Endodermal cell (in vitro differentiated cells): Measurements from ENCODE around the gene MALRD1. TPM values are rescaled to one million over a fixed set of nuclear protein-coding genes. Genes with fewer than 3 reads are reported as not detected.
A peak's percentile ranks its signal among the peaks of the same experiment; 100 is the strongest.

Experiments used
- DNase-seq: peaks from one replicate; pipeline ENCODE4 v3.0.0-alpha.2; 2017
- H3K27ac ChIP-seq: 2 replicates; pipeline ENCODE4 v1.5.1; 2013; ENCODE audit warnings: mild to moderate bottlenecking, low read depth, low read length, moderate library complexity
- H3K27me3 ChIP-seq: 2 replicates; pipeline ENCODE4 v1.6.1; 2013; ENCODE audit warnings: mild to moderate bottlenecking, low read length, moderate library complexity; ENCODE audit not compliant: insufficient read depth, control insufficient read depth, poor library complexity, severe bottlenecking
- H3K36me3 ChIP-seq: 2 replicates; pipeline ENCODE4 v1.7.0; 2013; ENCODE audit warnings: mild to moderate bottlenecking, low read length, moderate library complexity; ENCODE audit not compliant: control insufficient read depth, insufficient read depth
- H3K4me1 ChIP-seq: one replicate; pipeline ENCODE4 v1.7.0; 2013; ENCODE audit warnings: low read length; ENCODE audit not compliant: control insufficient read depth, insufficient read depth
- H3K4me3 ChIP-seq: 2 replicates; pipeline ENCODE4 v1.5.1; 2013; ENCODE audit warnings: mild to moderate bottlenecking, low read length, moderate library complexity
- H3K9ac ChIP-seq: 2 replicates; pipeline ENCODE4 v1.6.1; 2013; ENCODE audit warnings: mild to moderate bottlenecking, low read length, moderate library complexity; ENCODE audit not compliant: poor library complexity, severe bottlenecking; ENCODE audit errors: extremely low read depth
- H3K9me3 ChIP-seq: 2 replicates; pipeline ENCODE4 v1.6.1; 2013; ENCODE audit warnings: mild to moderate bottlenecking, low read length, moderate library complexity; ENCODE audit not compliant: control insufficient read depth
- H3K27ac Mint-ChIP-seq: 2 replicates; pipeline ENCODE4 v1.8.0; 2020; ENCODE audit warnings: mixed read lengths
- H3K27me3 Mint-ChIP-seq: 2 replicates; pipeline ENCODE4 v1.8.0; 2021; ENCODE audit warnings: mild to moderate bottlenecking, mixed read lengths; ENCODE audit not compliant: insufficient read depth
- H3K36me3 Mint-ChIP-seq: 2 replicates; pipeline ENCODE4 v1.8.0; 2020; ENCODE audit warnings: low read depth, mixed read lengths
- H3K4me1 Mint-ChIP-seq: 2 replicates; pipeline ENCODE4 v1.8.0; 2020; ENCODE audit warnings: mixed read lengths
- H3K4me3 Mint-ChIP-seq: 2 replicates; pipeline ENCODE4 v1.8.0; 2020; ENCODE audit warnings: mild to moderate bottlenecking, moderate library complexity, mixed read lengths
- H3K9me3 Mint-ChIP-seq: 2 replicates; pipeline ENCODE4 v1.8.0; 2020; ENCODE audit warnings: mild to moderate bottlenecking, mixed read lengths
- whole genome bisulfite sequencing, 2 experiments: methylation state at CpG; one replicate each; pipeline versions ENCODE4 v1.1.5 to v1.1.7; 2013; ENCODE audit warnings: missing lambda C conversion rate in 2 of 2, mixed read lengths in 1 of 2; ENCODE audit not compliant: insufficient coverage in 1 of 2, insufficient read length in 1 of 2; 5-methylcytosine and 5-hydroxymethylcytosine counted together
- total RNA-seq, 2 donors: library from RNA; stranded (reverse); fragmentation: NEBNext Ultra II Directional in 1 of 2; extraction: Animal tissue kit (Norgen Biotek cat#: 25700) in 1 of 2; gene quantifications; 2 replicates in 1 of 2; 3 replicates in 1 of 2; pipeline ENCODE4 v1.2.1, GENCODE V29; 2021
- TF ChIP-seq, protein P1 (sequence below): fragments of 200-600 bp; sonication (generic); conservative IDR thresholded peaks from 2 replicates; pipeline ENCODE4 v1.5.0; 2021; ENCODE audit warnings: antibody characterized with exemption, mild to moderate bottlenecking

MALRD1 gene
- total RNA-seq, 2 donors from 2014 or later, result 0.64 to 1.5 TPM

DNA sequence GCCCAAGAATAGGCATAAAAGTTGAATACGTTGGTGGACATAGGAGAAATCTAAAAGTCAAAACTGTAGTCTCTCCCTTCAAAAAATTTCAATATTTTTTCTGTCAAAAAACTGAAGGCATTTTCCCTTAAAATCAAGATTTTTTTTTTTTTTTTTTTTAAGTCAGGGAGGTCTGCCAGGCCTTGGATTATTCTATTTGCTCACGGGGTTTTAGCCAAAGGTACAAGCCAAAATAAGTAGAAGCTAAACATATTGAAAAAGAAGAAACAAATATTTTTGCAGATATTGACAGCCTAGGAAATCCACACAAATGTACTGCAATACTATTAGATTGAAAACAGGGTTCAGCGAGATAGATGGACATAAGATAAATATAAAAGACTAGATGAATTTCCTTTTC lies 577.6 kb downstream of the MALRD1 start:
- H3K4me1 Mint-ChIP-seq, result peaks cover 16% of the 10 kb centered on the region
- H3K27me3 Mint-ChIP-seq, result no peaks in the 10 kb centered on the region
- WGBS, 2 experiments, result 87% methylated on average over 3 of the region's 3 CpGs; no CpG with 5 or more reads in 1 of the 2 experiments
- no peak for DNase-seq
- H3K4me3 Mint-ChIP-seq, result no peak overlapping the region
- Histone ChIP-seq H3K4me1 (no peaks in the 10 kb centered on the region), H3K27ac (no peak overlapping the region), H3K9me3 (no peaks in the 10 kb centered on the region), H3K27me3 (no peaks in the 10 kb centered on the region), H3K4me3 (no peak overlapping the region), H3K9ac (no peak overlapping the region), H3K36me3 (no peaks in the 10 kb centered on the region)
- no peaks in the 10 kb centered on the region for H3K9me3 Mint-ChIP-seq
- no peak overlapping the region for H3K27ac Mint-ChIP-seq
- H3K36me3 Mint-ChIP-seq, result no peaks in the 10 kb centered on the region
- TF ChIP-seq, protein P1, sequence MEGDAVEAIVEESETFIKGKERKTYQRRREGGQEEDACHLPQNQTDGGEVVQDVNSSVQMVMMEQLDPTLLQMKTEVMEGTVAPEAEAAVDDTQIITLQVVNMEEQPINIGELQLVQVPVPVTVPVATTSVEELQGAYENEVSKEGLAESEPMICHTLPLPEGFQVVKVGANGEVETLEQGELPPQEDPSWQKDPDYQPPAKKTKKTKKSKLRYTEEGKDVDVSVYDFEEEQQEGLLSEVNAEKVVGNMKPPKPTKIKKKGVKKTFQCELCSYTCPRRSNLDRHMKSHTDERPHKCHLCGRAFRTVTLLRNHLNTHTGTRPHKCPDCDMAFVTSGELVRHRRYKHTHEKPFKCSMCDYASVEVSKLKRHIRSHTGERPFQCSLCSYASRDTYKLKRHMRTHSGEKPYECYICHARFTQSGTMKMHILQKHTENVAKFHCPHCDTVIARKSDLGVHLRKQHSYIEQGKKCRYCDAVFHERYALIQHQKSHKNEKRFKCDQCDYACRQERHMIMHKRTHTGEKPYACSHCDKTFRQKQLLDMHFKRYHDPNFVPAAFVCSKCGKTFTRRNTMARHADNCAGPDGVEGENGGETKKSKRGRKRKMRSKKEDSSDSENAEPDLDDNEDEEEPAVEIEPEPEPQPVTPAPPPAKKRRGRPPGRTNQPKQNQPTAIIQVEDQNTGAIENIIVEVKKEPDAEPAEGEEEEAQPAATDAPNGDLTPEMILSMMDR, result no peak

DNA sequence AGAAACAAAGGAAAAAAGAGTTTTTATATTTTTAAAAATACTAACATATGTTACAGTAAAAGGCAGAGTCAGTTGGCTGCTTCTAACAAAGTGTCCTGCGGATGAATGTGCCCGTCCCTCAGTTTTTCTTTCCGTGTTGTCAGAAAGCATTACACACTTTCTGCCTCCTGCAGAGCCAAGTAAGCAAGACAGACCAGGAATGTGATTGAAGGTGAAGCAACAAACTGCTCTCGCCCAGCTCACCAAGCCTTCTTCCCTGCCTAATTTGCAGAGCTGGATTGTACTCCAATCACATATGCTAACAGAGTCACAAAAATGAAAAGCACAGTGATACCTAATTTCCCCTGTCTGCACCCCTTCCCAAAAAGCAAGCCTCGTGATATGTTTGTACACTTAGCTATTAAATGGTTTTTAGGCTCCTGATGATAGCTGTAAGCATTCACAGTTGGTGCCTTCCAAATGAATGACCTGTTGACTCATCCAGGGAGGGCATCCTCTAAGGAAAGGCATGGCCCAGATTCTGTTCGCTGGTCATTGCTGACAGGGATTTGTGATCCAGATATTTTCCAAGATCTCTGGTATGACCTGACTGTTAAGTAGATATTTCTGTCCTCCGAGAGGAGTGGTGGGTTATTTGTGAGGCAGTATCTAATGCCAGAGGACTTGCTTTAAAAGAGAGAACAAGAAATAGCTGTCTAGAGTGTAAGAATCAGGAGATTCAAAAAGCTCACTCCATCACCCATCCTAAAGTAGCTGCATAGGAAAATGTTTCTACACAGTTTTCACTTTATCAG lies 580.4 kb downstream of the MALRD1 start:
- no peaks in the 10 kb centered on the region for H3K9me3 Mint-ChIP-seq
- TF ChIP-seq, protein P1, result no peak
- DNase-seq, result peak; percentile 61
- H3K27ac Mint-ChIP-seq, result no peak overlapping the region
- no peaks in the 10 kb centered on the region for H3K36me3 Mint-ChIP-seq
- Histone ChIP-seq H3K9ac (no peak overlapping the region), H3K27ac (peak overlapping the region; percentile 78), H3K36me3 (no peaks in the 10 kb centered on the region), H3K4me3 (no peak overlapping the region), H3K9me3 (no peaks in the 10 kb centered on the region), H3K27me3 (no peaks in the 10 kb centered on the region), H3K4me1 (no peaks in the 10 kb centered on the region)
- H3K4me1 Mint-ChIP-seq, result peaks cover 16% of the 10 kb centered on the region
- 39 to 63% methylated on average over 5 to 7 of the region's 7 CpGs for WGBS, 2 experiments
- no peaks in the 10 kb centered on the region for H3K27me3 Mint-ChIP-seq
- H3K4me3 Mint-ChIP-seq, result no peak overlapping the region

DNA sequence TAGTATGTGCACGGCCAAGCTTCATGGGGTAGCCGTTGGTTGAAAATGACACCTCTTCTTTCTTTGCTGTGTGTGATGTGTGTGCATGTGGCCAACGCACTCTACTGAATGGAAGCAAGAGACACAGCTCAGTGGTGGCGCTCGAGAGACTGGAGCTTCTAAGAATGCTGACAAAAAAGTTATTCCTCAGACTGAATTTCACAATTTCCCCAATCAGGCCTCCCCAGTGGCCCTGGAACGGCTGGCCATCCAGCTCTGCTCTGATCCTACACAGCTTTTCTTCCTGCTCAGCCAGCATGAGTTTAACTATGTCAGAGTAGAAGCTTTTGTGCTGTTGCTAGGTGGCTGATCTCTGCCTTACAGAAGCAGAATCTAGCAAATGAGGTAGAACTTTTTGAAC lies 581.0 kb downstream of the MALRD1 start:
- Mint-ChIP-seq H3K4me1 (peaks cover 16% of the 10 kb centered on the region), H3K9me3 (no peaks in the 10 kb centered on the region), H3K27ac (no peak overlapping the region), H3K4me3 (no peak overlapping the region), H3K27me3 (no peaks in the 10 kb centered on the region), H3K36me3 (no peaks in the 10 kb centered on the region)
- no peaks in the 10 kb centered on the region for H3K4me1 ChIP-seq
- 40 to 72% methylated on average over 1 to 6 of the region's 6 CpGs for WGBS, 2 experiments
- no peaks in the 10 kb centered on the region for H3K27me3 ChIP-seq
- peak; percentile 63 for DNase-seq
- no peaks in the 10 kb centered on the region for H3K9me3 ChIP-seq
- no peak overlapping the region for H3K4me3 ChIP-seq
- H3K36me3 ChIP-seq, result no peaks in the 10 kb centered on the region
- TF ChIP-seq, protein P1, result no peak
- no peak overlapping the region for H3K9ac ChIP-seq
- H3K27ac ChIP-seq, result peak overlapping the region; percentile 78
